ENCODE data around the gene RNF144A. TPM values are rescaled to one million over a fixed set of nuclear protein-coding genes. Genes with fewer than 3 reads are reported as not detected.
A peak's percentile ranks its signal among the peaks of the same experiment; 100 is the strongest.

The RNF144A gene
- polyA plus RNA-seq, 3 donors, result 0.30 to 0.68 (median 0.48) TPM

- intact Hi-C loops (cut with micrococcal nuclease), result no loop called here
- Histone ChIP-seq H2AFZ (ENCODE audit: insufficient read depth, low read depth, low read length, poor library complexity, severe bottlenecking) (no peak overlapping the region), H3K27me3 (ENCODE audit: control insufficient read depth in 2 of 2, insufficient read depth in 2 of 2, low read length in 2 of 2) (no peaks in the 10 kb centered on the region), H3K4me2 (replicated peaks; ENCODE audit: extremely low read depth, low read length, poor library complexity, severe bottlenecking) (no peak overlapping the region), H3K4me1 (ENCODE audit: control insufficient read depth in 1 of 2, insufficient read depth in 2 of 2, low read length in 2 of 2) (peaks cover 32 to 47% of the 10 kb centered on the region in 2 donors), H4K20me1 (ENCODE audit: insufficient read depth, low read length) (no peaks in the 10 kb centered on the region), H3K4me3 (replicated peaks in 1 of 3; ENCODE audit: low read depth in 2 of 3, low read length in 3 of 3) (no peak overlapping the region), H3K9ac (ENCODE audit: insufficient read depth, low read length, poor library complexity, severe bottlenecking) (no peak overlapping the region), H3K79me2 (ENCODE audit: insufficient read depth, low read length) (no peaks in the 10 kb centered on the region), H3K36me3 (replicated peaks in 1 of 2; ENCODE audit: control insufficient read depth in 1 of 2, insufficient read depth in 2 of 2, low read length in 2 of 2) (no peaks in the 10 kb centered on the region), H3K9me3 (replicated peaks in 1 of 2; ENCODE audit: control insufficient read depth in 1 of 2, insufficient read depth in 1 of 2, low read length in 2 of 2) (no peaks in the 10 kb centered on the region), H3K27ac (ENCODE audit: low read depth in 1 of 2, low read length in 2 of 2) (no peak overlapping the region)
- Mint-ChIP-seq H3K9me3 (peaks cover 0 to 7% (median 3%) of the 10 kb centered on the region in 7 donors), H3K4me1 (peaks cover 44% of the 10 kb centered on the region), H3K36me3 (peaks cover 8 to 11% of the 10 kb centered on the region in 2 donors), H3K4me3 (no peak overlapping the region), H3K27ac (peak overlapping the region in 2 of 7 donors; percentile 6 to 30), H3K27me3 (ENCODE audit: low read depth in 3 of 3) (no peaks in the 10 kb centered on the region)
- no peak for DNase-seq
- no peak for TF ChIP-seq CTCF (IDR thresholded peaks at IDR 0.05)
- WGBS (ENCODE audit: insufficient coverage), result 94% methylated on average over 3 of the region's 3 CpGs
Measured at GRCh38 chr2:6874032-6874431, 43.2 kb upstream of the RNF144A start.

GRCh38 chr2:6876309-6876708 lies 40.9 kb upstream of the RNF144A start:
- Histone ChIP-seq H3K27ac (ENCODE audit: low read depth in 1 of 2, low read length in 2 of 2) (peak overlapping the region in 1 of 2 donors; percentile 71), H4K20me1 (ENCODE audit: insufficient read depth, low read length) (no peaks in the 10 kb centered on the region), H3K79me2 (ENCODE audit: insufficient read depth, low read length) (no peaks in the 10 kb centered on the region), H3K4me1 (ENCODE audit: control insufficient read depth in 1 of 2, insufficient read depth in 2 of 2, low read length in 2 of 2) (peaks cover 32 to 52% of the 10 kb centered on the region in 2 donors), H3K27me3 (ENCODE audit: control insufficient read depth in 2 of 2, insufficient read depth in 2 of 2, low read length in 2 of 2) (no peaks in the 10 kb centered on the region), H3K4me3 (replicated peaks in 1 of 3; ENCODE audit: low read depth in 2 of 3, low read length in 3 of 3) (no peak overlapping the region), H2AFZ (ENCODE audit: insufficient read depth, low read depth, low read length, poor library complexity, severe bottlenecking) (no peak overlapping the region), H3K9ac (ENCODE audit: insufficient read depth, low read length, poor library complexity, severe bottlenecking) (no peak overlapping the region), H3K4me2 (replicated peaks; ENCODE audit: extremely low read depth, low read length, poor library complexity, severe bottlenecking) (no peak overlapping the region), H3K36me3 (replicated peaks in 1 of 2; ENCODE audit: control insufficient read depth in 1 of 2, insufficient read depth in 2 of 2, low read length in 2 of 2) (no peaks in the 10 kb centered on the region), H3K9me3 (replicated peaks in 1 of 2; ENCODE audit: control insufficient read depth in 1 of 2, insufficient read depth in 1 of 2, low read length in 2 of 2) (no peaks in the 10 kb centered on the region)
- WGBS (ENCODE audit: insufficient coverage), result 0% methylated on average over 1 of the region's 1 CpG
- DNase-seq, result peak in 2 of 3 donors; percentile 34 to 39
- Mint-ChIP-seq H3K4me3 (no peak overlapping the region), H3K4me1 (peaks cover 52% of the 10 kb centered on the region), H3K27ac (peak overlapping the region in 2 of 7 donors; percentile 35), H3K27me3 (ENCODE audit: low read depth in 3 of 3) (no peaks in the 10 kb centered on the region), H3K36me3 (peaks cover 3 to 5% of the 10 kb centered on the region in 2 donors), H3K9me3 (peaks cover 0 to 7% (median 3%) of the 10 kb centered on the region in 7 donors)
- no peak for TF ChIP-seq CTCF (IDR thresholded peaks at IDR 0.05)
- intact Hi-C loops (cut with micrococcal nuclease), result no loop called here

Measured in CD14-positive monocyte (primary cell).